Urinary bladder (tissue), 4 donors: Measurements from ENCODE around the gene PIEZO1. TPM values are rescaled to one million over a fixed set of nuclear protein-coding genes. Genes with fewer than 3 reads are reported as not detected.
A peak's percentile ranks its signal among the peaks of the same experiment; 100 is the strongest.

Experiments used
- DNase-seq: peaks from one replicate; pipeline ENCODE4 v3.0.0-alpha.2; 2015; ENCODE audit errors: extremely low spot score
- H3K27ac ChIP-seq: one replicate; pipeline ENCODE4 v1.5.1; 2013; ENCODE audit warnings: low read depth, mild to moderate bottlenecking, moderate library complexity
- H3K36me3 ChIP-seq: one replicate; pipeline ENCODE4 v1.6.1; 2013; ENCODE audit warnings: mild to moderate bottlenecking, moderate library complexity; ENCODE audit not compliant: insufficient read depth
- H3K4me1 ChIP-seq: one replicate; pipeline ENCODE4 v1.6.1; 2013; ENCODE audit warnings: mild to moderate bottlenecking, moderate library complexity; ENCODE audit not compliant: insufficient read depth
- H3K4me3 ChIP-seq: one replicate; pipeline ENCODE4 v1.5.1; 2013; ENCODE audit warnings: low read depth, low read length
- WGBS: extraction: QIAGEN DNeasy Blood & Tissue Kit; methylation state at CpG from one replicate; pipeline ENCODE4 v1.1.7; 2013; 5-methylcytosine and 5-hydroxymethylcytosine counted together
- polyA plus RNA-seq: library from polyadenylated mRNA; stranded (reverse); fragments of 200-250 nt; gene quantifications from one replicate; pipeline ENCODE4 v1.2.3, GENCODE V29; 2013
- total RNA-seq: library from RNA; depleted of rRNA; stranded (reverse); fragments of >200 nt; gene quantifications from one replicate; pipeline ENCODE4 v1.2.3, GENCODE V29; 2014
- donor health status: healthy with polysubstance abuse.
- donor health status: healthy.

The PIEZO1 gene
- total and polyA plus RNA-seq, 2 donors = 62.0 to 205 TPM

DNA sequence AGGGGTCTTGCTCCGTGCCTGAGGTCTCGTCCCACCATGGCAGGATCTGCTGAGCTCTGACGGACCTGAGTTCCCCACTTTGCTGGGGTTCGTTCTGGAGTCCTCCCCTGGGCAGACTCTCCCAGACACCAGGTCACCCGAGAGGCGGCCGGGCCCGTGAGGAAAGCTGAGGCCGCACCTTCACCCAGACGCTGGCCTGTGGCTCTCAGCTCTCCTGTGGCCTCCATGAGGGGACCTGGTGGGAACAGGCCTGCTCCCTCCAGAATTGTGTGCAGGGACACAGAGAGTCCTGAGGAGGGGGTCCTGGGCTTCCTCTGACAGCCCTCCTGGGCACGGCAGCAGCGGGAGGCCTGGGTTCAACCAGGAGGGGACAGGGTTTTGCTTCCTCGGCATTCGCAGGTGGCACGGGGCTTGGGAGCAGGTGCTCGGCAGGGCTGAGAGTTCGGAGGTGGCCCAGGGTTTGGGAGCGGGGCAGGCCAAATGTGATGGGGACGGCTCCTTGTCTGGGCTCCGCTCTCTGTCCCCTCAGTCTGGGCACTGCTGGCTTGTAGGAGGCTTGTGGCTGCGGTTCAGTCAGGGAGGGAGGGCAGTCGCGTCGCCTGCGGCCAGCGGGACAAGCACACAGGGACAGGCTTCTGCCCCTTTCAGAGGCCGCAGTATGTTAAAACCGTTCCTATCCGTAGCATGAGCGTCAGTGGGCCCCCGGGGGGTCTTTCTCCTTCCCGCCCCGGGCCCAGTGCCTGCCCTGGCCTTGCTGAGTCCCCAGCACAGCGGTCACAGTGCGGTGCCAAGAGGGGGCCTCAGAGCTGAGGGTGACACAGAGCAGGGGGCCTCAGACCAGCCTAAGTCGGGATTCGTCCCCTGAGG, 90.6 kb downstream of the PIEZO1 start:
- Histone ChIP-seq H3K4me1 (no peaks in the 10 kb centered on the region), H3K4me3 (no peak overlapping the region), H3K36me3 (peaks cover 6% of the 10 kb centered on the region), H3K27ac (no peak overlapping the region)
- 89% methylated on average over 37 of the region's 37 CpGs for WGBS
- DNase-seq = no peak

- Histone ChIP-seq H3K4me3 (no peak overlapping the region), H3K36me3 (peaks cover 6% of the 10 kb centered on the region), H3K27ac (no peak overlapping the region), H3K4me1 (no peaks in the 10 kb centered on the region)
- DNase-seq = no peak
- WGBS = 89% methylated on average over 39 of the region's 39 CpGs
These were observed 91.4 kb downstream of the PIEZO1 start for GRCh38 chr16:88693420-88694177.

GRCh38 chr16:88692861-88693260, 92.2 kb downstream of the PIEZO1 start:
- Histone ChIP-seq H3K36me3 (peaks cover 1% of the 10 kb centered on the region), H3K4me1 (no peaks in the 10 kb centered on the region), H3K27ac (no peak overlapping the region), H3K4me3 (no peak overlapping the region)
- 90% methylated on average over 10 of the region's 10 CpGs for WGBS
- no peak for DNase-seq

DNA sequence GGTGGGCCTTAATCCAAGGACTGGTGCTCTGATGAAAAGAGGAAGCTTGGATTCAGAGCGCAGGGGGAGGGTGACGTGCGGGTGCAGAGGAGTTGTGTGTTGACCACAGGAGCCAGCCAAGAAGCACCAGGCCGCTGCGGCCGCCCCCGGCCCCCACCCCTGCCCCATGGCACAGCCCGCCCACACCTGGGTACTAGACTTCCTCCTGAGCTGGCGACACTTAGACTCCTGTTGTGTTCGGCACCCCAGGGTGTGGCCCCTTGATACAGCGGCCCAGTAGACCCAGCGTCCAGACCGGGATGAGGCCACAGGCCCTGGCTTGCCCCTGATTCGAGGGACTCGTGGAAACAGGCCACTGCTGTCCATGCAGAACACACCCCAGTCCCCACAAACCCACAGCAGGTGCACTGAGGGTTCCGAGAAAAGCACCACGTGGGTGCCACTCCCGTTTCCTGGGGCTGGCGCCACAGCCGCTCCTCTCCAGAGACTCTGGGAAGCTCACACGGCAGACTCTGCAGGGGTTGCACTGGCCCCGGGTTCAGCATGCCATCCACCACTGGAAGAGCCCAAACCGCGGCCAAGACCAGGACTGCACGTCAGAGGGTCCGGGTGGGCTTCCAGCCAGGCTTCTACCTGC, 93.0 kb downstream of the PIEZO1 start:
- Histone ChIP-seq H3K27ac (no peak overlapping the region), H3K36me3 (no peaks in the 10 kb centered on the region), H3K4me1 (no peaks in the 10 kb centered on the region), H3K4me3 (no peak overlapping the region)
- DNase-seq = no peak
- 74% methylated on average over 26 of the region's 26 CpGs for WGBS

GRCh38 chr16:88691129-88691813, 93.7 kb downstream of the PIEZO1 start:
- H3K36me3 ChIP-seq = no peaks in the 10 kb centered on the region
- DNase-seq = no peak
- no peaks in the 10 kb centered on the region for H3K4me1 ChIP-seq
- H3K27ac ChIP-seq = no peak overlapping the region
- no peak overlapping the region for H3K4me3 ChIP-seq
- 86% methylated on average over 33 of the region's 33 CpGs for WGBS

GRCh38 chr16:88690341-88691128, 94.5 kb downstream of the PIEZO1 start:
- Histone ChIP-seq H3K36me3 (no peaks in the 10 kb centered on the region), H3K4me1 (no peaks in the 10 kb centered on the region), H3K4me3 (no peak overlapping the region), H3K27ac (no peak overlapping the region)
- no peak for DNase-seq
- WGBS = 77% methylated on average over 21 of the region's 21 CpGs

DNA sequence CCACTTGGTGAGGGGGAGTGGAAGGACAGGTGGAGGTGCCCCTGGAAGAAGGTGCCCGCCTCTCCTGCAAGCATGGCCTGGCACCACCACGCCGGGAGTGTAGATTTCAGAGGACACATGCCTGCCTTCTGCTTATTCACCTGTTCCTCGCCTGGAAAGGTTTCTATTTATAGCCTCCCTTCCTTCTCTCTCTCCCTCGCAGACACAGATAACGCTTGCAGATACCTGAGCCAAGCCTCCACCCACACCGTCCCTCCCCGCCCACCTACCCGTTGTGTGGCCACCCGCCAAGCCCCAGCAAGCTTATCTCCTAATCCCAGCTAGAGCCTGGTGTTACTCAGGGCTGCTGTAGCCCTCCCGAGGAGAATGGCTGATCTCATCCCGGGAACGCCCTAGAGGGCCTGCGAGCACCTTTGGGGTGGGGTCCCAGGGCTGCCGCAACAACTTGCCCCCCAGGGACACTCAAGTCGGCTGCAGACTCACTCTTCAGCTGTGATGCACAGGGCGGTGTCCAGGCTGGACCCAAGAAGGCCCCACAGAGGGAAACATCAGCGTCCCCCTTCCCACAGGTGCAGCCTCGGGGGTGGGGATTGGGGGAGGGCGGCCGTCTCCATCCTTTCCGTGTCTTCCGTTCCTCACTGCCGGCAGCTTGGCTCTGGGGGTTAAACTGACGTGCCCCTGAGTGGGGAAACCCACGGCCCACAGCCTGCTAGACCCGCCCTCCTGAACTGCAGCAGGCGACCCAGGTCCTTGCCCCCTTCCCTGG, 96.8 kb downstream of the PIEZO1 start:
- 36% methylated on average over 28 of the region's 28 CpGs for WGBS
- H3K27ac ChIP-seq = no peak overlapping the region

DNA sequence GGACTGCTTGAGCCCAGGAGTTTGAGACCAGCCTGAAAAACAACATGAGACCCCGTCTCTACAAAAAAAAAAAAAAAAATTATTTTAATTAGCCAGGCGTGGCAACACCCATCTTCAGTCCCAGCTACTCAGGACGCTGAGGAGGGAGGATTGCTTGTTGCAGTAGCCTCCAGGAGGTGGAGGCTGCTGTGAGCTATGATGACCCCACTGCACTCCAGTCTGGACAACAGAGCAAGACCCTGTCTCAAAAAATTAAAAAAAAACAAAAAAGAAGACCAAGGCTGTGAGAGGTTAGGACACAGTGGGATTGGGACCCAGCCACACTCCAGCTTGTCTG, 97.4 kb downstream of the PIEZO1 start:
- Histone ChIP-seq H3K27ac (no peak overlapping the region), H3K36me3 (no peaks in the 10 kb centered on the region), H3K4me1 (no peaks in the 10 kb centered on the region), H3K4me3 (no peak overlapping the region)
- DNase-seq = no peak
- WGBS = 69% methylated on average over 3 of the region's 3 CpGs

More for the DNA sequence above, 96.8 kb downstream of the PIEZO1 start:
- Histone ChIP-seq H3K36me3 (no peaks in the 10 kb centered on the region), H3K4me3 (no peak overlapping the region), H3K4me1 (no peaks in the 10 kb centered on the region)
- DNase-seq = no peak

GRCh38 chr16:88687254-88687576, 97.8 kb downstream of the PIEZO1 start:
- DNase-seq = no peak
- H3K27ac ChIP-seq = no peak overlapping the region
- no peak overlapping the region for H3K4me3 ChIP-seq
- H3K4me1 ChIP-seq = no peaks in the 10 kb centered on the region
- H3K36me3 ChIP-seq = no peaks in the 10 kb centered on the region
- WGBS = 60% methylated on average over 10 of the region's 10 CpGs

GRCh38 chr16:88686439-88687253, 98.4 kb downstream of the PIEZO1 start, which contains the start of gene SNAI3:
Gene SNAI3 (minus strand): TSS chr16:88686507. CDS start chr16:88686406, 101 bp downstream.
- Histone ChIP-seq H3K4me1 (no peaks in the 10 kb centered on the region), H3K27ac (peak within 1 kb of the TSS; percentile 44), H3K4me3 (peak within 1 kb of the TSS; percentile 51), H3K36me3 (no peaks in the 10 kb centered on the region)
- 6% methylated on average over 65 of the region's 65 CpGs for WGBS
- DNase-seq = no peak

DNA sequence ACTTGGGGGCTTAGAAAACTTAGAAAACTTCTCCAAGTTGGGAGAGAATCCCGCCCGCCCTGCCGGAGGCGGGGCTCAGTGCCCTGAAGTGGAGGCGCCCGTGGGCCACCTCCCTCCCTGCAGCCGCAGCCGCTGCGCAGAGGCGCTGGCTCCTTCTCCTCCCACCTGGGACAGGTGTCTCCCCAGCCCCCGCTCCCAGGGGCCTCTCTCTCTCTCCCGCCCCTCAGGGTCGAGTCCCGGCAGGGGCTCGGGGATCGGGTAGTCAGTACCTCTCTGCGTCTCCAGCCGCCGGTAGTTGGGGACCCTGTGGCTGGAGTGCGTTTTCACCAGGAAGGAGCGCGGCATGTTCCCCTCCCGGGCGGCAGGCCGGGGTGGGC, 99.0 kb downstream of the PIEZO1 start:
- Histone ChIP-seq H3K4me1 (no peaks in the 10 kb centered on the region), H3K36me3 (no peaks in the 10 kb centered on the region), H3K27ac (peak overlapping the region; percentile 44), H3K4me3 (peak overlapping the region; percentile 51)
- no peak for DNase-seq
- under 1% methylated on average over 25 of the region's 25 CpGs for WGBS
